GM19467 (cell line): Measurements from ENCODE around the gene NFE2.
"Not testable (repeated sequence)": the region's sequence is repeated elsewhere in the genome, so short reads cannot be mapped to it uniquely, and the experiment has no call there.

Source experiments
- ATAC-seq: cut with Tn5 transposase; IDR thresholded peaks from one replicate; pipeline ENCODE4 v1.9.1; 2021; ENCODE audit warnings: mild to moderate bottlenecking, moderate library complexity; ENCODE audit not compliant: unreplicated experiment

NFE2 gene

DNA sequence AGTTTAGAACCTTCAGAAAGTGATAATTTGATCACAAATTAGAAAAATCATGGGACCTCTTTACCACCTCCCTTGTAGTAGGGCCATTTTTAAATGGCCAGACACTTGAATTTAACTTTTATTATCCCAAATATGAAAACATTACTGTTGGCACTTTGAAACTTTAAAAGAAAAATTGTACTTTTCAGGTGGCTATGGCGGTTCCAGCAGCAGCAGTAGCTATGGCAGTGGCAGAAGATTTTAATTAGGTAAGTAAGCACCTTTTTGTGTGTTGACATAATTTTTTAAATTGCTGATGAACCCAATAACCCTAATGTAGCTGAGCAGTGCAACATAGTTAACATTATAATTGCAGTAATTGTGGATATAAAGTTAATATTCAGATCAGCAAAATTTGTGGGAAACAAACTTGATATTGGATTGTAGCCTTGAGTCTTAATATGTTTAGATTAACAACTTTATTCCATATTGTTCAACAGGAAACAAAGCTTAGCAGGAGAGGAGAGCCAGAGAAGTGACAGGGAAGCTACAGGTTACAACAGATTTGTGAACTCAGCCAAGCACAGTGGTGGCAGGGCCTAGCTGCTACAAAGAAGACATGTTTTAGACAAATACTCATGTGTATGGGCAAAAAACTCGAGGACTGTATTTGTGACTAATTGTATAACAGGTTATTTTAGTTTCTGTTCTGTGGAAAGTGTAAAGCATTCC, 16.6 kb downstream of the NFE2 start:
- ATAC-seq = not testable (repeated sequence)

DNA sequence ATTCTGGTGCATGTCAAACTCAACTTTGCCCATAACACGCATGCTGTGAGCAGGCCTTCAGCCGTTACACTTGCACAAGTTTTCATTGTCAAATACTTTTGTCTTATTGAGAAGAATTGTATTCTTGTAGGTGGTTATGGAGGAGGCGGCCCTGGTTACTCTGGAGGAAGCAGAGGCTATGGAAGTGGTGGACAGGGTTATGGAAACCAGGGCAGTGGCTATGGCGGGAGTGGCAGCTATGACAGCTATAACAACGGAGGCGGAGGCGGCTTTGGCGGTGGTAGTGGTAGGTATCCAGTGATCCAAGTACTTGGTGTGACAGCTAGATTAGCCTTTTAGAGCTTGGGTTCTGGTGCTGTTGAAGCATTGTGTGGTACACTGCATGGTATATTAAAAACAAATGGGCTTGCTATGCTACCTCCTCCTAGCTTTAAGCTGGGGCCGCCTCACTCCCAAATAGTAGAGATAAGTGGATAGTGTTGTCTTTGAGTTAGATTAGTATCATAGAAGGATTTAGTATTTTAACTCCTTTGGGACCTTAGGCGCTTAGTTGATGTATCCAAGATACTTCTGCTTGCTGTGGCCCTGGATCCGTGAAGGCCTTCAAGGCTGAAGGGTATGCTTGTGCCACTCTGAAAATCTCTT, 17.7 kb downstream of the NFE2 start:
- ATAC-seq = no peak

DNA sequence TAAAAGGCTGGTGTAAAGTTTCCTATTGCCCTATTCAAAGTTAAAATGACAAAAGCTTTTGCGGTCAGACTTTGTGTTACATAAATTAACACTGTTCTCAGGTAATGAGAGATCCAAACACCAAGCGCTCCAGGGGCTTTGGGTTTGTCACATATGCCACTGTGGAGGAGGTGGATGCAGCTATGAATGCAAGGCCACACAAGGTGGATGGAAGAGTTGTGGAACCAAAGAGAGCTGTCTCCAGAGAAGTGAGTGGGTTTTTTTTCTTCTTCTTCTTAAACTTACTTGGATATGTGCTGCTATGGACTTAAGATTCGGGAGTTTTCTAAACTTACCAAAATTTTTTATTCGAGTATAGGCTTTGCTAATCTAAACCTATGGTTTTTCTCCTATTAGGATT, 19.1 kb downstream of the NFE2 start:
- not testable (repeated sequence) for ATAC-seq

DNA sequence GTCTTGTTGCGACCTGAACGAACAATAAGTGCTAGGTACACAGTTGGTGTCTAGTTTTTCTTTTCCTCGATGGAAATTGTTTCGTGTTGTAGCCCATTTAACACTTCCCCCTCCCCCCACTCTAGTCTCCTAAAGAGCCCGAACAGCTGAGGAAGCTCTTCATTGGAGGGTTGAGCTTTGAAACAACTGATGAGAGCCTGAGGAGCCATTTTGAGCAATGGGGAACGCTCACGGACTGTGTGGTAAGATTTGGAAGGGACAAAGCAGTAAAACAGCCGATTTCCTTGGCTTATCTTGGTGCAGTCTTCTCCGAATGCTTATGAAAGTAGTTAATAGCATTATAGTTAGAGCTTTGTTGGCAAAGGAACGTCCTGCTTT, 19.6 kb downstream of the NFE2 start:
- not testable (repeated sequence) for ATAC-seq

DNA sequence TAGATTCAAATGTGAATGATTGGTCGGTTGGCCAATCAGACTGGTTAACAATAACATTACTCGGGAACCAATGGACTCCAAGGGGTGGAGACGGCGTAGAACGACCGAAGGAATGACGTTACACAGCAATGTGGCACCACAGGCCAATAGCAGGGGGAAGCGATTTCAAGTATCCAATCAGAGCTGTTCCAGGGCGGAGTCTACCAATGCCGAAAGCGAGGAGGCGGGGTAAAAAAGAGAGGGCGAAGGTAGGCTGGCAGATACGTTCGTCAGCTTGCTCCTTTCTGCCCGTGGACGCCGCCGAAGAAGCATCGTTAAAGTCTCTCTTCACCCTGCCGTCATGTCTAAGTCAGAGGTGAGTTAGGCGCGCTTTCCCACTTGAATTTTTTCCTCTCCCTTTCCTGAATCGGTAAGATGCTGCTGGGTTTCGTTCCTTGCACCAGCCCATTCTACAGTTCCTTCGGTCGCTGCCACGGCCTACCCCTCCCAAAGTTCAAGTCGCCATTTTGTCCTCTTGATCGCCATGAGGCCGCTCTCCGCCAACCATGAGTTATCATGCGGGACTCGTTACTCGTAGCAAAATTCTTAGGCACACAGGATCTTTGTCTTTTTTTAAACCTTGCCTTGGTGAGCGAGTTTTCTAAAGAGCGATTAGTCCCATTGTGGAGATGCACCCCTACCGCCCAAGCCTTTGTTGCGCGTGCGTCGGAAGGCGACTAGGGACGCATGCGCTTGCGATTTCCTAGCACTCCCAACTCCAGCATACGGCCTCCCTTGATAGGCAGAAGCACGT, 20.2 kb downstream of the NFE2 start, which contains the start of gene HNRNPA1:
HNRNPA1 (plus strand) TSS at position 259 of the 793 bp plus-strand sequence; CDS start at position 341, 82 bp downstream.
- ATAC-seq = peak; percentile 87

DNA sequence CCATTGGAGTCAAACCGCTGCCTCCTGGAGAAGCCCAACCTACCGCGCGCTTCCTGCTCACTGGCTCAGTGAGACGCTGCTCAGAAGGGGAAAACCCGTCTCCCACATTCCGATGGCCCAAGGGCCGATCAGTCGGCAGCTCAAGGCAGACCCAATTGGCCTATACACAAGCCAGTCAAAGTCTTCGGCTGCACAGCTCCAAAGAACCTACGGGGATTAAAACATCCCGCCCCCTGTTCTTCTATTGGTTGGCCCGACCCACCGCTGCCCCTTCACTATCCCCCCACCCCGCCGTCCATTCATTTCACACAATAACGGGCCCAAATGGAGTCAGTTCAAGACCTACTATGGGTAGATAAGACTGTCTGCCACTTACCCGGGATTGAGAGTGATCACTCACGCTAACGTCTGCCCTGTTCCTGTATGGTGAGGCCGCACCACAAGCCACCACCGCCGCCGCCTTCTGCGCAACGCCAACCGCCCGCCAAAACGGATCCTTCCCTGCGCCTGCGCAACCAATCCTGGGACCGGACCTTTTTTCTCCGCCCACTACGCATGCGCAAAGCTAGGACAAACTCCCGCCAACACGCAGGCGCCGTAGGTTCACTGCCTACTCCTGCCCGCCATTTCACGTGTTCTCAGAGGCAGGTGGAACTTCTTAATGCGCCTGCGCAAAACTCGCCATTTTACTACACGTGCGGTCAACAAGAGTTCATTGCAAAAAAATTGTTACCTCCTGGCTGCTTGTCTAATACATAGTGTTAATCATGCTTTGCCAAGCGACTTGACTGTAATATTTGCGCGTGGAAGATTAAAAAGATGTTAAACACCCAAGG, 21.0 kb downstream of the NFE2 start, which contains the start of gene CBX5:
CBX5 (minus strand) TSS at position 491 of the 836 bp plus-strand sequence. CDS start 22,472 bp downstream, outside the sequence.
- peak; percentile 71 for ATAC-seq

DNA sequence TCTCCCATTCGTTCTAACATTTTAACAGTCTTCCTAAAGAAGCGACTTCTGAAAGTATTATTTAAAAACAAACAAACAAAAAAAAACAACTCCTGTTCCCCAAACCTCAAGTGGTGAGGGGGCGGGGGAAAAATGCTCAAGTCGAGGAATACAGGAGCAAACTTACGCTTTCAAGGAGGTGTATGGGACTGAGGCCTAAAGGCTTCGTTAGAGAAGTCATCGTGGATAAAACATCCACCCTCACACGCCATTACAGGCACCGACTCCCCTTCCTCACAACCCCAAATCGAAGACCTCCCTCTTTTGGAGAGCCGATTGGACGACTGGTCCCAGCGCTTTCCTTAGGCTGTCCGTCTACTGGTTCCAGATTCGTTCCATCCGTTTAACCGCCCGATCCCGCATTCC, 21.6 kb downstream of the NFE2 start:
- ATAC-seq = no peak

DNA sequence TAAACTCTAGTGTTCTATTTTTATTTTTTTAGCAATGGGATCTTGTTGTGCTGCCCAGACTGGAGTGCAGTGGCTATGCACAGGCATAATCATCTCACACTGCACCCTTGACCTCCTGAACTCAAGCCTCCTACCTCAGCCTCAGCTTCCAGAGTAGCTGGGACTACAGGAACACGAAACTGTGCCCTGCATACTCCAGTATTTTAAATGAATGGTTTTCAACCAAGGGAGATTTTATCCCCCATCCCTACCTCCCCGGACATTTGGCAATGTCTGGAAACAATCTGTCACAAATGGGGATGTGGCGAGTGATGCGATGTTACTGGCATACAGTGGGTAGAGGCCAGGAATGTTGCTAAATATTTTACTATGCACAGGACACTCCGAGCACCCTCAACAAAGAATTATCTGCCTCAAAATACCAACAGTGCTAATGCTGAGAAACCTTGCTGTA, 23.0 kb downstream of the NFE2 start:
- no peak for ATAC-seq

DNA sequence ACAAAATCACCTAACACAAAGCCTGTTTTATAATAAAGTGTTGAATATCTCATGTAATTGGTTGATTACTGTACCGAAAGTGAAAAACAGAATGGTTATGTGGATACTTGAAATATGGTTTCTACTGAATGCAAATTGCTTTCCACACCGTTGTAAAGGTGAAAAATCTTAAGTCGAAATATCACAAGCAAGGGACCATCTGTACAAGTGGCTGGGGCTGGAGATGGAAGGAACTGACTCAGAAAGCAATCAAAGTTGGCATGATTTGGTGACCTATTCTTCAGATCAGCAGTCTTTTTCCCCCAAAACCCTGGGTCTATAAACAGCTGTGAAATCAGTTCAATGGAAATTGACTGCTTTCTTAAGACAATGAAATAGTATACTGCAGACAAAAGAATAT, 24.4 kb downstream of the NFE2 start:
- ATAC-seq = no peak

DNA sequence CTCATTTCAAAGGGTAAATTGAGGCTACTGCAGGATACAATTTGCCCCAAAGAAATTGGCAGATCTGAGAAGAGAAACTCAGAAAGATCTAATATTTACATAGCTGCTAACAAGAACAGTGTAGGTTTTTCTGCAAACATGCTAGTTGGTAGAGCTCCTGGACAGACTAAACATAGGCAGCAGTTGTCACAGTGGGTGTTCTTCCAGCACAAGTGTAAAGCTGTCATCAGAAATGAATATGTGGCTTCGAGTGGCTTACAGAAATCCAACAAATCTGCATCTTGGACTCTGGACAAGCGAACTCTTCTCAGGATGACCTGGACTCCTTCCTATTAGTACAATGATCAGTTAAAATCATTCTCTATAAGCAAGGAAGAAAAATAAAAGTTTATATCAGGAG, 26.8 kb downstream of the NFE2 start:
- ATAC-seq = no peak

DNA sequence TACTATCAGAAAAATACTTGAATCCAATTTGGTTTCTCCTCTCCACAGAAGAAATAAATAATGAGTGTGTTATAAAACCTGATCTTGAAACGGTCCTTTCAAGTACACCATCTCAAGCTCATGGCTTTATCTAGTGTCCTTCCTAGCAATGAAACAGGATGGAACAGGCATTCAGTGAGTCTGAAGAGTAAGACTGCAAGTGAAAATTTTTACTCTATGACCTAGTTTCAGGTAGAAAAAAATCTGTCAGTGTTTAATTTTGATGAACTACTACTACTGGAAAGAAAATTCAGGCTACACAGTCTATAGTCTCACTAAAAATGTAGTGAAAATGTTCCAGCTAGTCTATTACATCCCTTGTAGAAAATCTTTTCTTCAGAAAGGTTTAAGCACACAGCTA, 28.6 kb downstream of the NFE2 start:
- ATAC-seq = no peak

DNA sequence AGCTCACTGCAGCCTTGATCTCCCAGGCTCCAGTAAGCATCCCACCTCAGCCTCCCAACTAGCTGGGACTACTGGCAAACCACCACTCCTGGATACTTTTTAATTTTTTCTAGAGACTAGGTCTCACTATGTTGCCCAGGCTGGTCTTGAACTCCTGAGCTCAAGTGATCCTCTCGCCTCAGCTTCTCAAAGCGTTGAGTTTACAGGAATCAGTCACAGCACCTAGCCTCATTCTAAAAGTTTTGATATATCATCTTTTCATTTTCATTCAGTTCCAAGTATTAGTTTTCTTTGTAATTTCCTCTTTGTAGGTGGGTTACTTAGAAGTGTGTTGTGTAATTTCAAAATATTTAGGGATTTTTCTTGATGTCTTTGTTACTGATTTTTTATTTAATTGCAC, 30.5 kb downstream of the NFE2 start:
- no peak for ATAC-seq

DNA sequence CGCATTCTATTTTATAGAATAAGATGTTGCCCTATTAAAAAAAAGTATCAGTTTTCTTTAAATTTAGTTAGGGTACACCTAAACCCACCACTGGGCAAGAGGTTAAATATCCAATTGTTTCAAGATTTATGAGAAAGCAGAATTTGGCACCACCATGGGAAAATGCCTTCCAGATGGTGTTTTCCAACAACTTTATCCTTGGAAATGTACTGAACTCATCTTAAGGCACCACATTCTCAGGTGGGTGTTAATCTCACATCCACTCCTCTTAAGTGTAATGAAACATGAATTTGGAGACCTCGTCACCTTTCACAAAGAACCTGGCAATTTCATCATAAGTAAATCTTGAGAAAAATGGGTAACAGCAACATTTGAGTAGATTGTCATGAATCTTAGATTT, 34.0 kb downstream of the NFE2 start:
- ATAC-seq = no peak

DNA sequence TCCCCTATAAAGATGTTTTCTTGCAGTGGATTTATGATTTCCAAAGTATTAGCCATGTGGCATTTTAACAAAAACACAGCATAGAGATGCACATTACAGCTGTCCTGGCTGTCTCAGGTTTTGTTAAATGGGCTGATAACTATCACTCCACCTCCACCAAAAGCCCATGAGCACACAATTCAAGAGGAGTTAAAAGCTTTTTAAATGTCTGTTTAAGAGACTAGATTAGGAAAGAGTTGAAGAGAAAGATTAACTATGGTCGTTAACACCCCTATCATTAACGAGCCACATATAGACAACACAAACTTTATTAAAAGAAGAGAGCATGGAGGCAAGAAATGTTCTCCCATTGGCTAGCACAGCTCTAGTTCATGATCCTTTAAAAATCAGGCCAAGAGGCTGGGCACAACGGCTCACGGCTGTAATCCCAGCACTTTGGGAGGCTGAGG, 35.4 kb downstream of the NFE2 start:
- ATAC-seq = no peak

DNA sequence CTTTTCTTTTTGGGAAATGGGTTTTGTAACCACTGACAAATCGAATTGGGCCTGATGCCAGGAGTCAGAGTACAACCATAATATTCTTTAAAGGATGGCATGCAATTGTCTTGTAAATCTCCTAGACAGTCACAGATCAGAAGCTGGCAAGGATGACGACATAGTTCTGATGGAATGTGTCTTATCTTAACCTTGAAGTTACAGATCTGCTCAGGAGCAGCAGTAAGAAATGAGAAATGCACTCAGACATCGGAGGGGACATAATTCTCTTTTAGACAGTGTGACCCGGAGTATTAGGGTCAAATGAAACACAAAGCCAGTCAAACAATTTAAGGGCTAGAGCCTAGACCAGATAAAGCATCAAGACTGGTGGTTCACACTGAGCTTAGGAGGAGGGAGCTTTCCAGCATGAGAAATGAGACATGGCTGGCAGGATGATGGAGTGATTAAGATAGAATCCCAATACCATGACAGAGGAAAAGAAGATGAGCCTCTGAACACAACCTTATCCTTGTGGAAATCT, 38.4 kb downstream of the NFE2 start:
- ATAC-seq = no peak

DNA sequence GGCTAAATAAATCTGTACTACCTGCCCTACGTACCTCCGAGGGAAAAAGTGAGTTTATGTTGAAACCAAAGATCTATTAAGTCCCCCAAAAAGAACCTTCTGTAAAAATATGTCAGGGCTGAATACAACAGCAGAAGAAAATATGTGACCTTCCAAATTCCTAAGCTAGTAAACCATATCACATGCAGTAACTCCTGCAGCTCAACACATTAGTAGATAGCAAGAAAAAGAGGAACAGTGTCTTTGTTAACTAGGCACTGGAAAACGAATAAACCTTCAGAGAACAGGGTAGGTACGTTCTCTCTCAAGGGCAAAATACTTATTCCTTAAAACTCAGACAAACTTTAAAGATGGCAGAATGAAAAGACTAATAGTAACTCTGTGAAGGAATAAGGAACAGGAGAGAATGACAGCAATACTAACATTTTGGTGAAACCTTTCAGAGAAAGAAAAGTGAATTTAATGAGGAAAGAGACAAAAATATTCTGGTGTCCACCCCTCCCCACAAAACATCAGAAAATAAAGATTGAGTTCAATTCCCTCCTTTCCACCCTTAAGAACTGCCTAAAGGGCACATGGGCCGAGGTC, 38.9 kb downstream of the NFE2 start:
- no peak for ATAC-seq

DNA sequence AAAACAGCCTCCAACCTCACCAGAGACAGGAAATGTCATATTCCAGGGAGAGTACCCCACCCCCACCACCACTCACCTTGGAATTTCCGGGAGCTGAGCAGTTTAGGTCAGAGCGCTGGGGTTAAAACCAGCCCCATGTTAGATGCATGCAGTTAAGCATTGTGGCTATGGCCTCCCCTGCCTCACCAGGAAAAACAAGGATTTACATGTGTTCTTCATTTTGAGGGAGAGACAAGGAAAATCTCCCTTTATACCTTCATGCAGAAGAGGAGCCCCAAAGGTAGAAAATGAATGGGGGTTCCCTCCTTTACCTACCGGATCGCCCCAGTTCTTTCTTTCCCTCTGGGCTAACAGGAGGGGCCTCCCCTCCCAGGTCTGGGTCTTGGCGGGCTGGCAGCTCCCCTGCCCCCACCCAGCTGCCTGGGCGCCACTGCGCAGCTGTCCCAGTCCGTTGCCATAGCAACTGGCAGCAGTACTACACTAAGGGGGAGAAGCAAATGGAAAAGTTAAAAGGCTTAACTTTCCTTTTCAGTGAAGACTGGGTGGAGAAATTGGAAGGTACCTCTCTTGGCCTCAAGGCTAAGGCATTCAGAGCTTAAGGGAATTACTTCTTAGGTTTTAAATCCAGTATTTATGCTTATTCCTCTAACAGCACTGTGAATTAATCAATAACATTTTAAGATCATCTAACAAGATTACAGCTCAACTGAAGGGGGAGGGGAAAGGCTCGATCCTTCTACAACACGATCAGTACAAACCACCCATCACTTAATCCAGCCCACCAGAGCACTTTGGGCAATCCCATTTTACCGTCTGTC, 41.4 kb downstream of the NFE2 start:
- no peak for ATAC-seq

DNA sequence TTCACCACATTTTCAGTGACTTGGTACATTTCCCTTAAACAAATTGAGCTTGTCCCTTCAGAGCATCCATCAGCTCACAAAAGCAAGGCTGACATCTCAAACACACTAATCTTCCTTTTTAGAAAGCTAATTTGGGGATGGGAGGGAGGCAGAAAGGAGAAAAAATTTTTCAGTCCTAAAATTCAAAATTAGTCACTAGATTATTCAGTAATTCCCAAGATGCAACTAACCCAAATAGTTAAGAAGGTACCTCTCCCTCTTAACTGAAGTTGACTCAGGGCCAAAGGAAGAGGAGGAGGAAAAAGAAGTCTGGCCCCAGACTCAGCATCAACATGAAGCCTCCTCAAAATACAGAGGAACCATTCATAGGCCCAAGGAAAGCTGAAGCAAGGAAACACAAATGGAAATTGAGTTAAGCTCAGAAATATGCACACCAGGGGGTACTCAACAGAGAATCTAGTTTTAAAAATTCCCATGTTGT, 42.6 kb downstream of the NFE2 start:
- ATAC-seq = no peak

DNA sequence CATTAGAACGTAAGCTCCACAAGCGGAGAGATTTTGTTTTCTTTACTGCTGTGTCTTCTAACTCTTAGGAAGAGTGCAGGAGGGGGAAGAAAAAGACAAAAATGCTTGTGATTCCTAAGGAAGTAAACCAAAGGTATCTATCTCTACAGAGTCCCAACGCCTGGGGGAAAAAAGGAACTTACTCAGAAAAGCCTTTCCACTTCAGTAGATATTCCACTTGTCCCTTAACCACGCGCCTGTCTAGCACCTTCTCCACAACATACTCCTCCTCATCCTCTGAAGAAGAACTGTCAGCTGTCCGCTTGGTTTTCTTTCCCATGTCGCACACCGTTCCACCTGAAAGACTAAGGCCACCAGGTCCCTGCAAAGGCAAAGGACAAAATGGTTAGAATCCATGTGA, 43.5 kb downstream of the NFE2 start:
- no peak for ATAC-seq
